Neural progenitor cell (in vitro differentiated cells): ENCODE data around the gene TRIL.

ENCODE experiments used
- EZH2 ChIP-seq: fragments of 200-600 bp; sonication (generic); IDR thresholded peaks from 2 replicates; pipeline ENCODE4 v1.6.1; 2017; ENCODE audit warnings: antibody characterized with exemption, mild to moderate bottlenecking, moderate library complexity
- TF ChIP-seq, protein P1 (sequence below): fragments of 200-600 bp; sonication (generic); IDR thresholded peaks from 2 replicates; pipeline ENCODE4 v1.5.1; 2017; ENCODE audit warnings: antibody characterized with exemption, mild to moderate bottlenecking

GRCh38 chr7:28983396-28984190 is 25.5 kb upstream of the TRIL start:
- TF ChIP-seq, protein P1, sequence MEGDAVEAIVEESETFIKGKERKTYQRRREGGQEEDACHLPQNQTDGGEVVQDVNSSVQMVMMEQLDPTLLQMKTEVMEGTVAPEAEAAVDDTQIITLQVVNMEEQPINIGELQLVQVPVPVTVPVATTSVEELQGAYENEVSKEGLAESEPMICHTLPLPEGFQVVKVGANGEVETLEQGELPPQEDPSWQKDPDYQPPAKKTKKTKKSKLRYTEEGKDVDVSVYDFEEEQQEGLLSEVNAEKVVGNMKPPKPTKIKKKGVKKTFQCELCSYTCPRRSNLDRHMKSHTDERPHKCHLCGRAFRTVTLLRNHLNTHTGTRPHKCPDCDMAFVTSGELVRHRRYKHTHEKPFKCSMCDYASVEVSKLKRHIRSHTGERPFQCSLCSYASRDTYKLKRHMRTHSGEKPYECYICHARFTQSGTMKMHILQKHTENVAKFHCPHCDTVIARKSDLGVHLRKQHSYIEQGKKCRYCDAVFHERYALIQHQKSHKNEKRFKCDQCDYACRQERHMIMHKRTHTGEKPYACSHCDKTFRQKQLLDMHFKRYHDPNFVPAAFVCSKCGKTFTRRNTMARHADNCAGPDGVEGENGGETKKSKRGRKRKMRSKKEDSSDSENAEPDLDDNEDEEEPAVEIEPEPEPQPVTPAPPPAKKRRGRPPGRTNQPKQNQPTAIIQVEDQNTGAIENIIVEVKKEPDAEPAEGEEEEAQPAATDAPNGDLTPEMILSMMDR = no peak
- TF ChIP-seq EZH2 = no peak
